ENCODE measurements around the gene HERC2.

The HERC2 gene

DNA sequence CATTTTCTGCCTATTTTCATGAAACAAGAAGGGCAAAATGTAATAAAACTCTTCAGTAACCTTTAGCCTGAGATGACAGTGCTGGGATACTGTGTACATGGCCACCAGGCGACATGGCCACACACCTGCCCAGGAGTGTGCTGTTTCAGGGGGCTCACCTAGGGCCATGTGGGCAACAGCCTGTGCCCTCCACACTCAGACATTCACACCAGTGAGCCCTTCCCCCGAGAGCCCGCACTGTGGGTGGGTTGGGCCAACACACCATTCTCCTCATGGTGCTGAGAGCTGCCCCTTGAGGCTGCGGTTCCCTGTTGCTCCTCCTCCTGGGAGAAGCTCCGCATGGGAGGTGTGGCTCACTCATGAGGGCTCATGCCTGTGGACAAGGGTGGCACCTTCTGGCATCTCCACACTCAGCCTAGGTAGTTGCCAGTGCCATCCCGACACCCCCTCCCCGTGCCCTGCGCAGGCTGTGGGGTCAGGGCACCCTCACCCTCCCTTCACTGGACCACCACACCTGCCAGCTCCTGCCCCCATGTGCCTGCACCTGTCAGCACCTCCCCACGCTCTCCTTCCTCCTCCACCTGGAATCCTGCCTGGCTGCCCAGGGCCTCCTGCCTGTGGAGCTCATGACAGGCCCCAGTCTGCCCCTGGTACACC is 242.5 kb downstream of the HERC2 start:
- TF ChIP-seq CTCF (IDR thresholded peaks at IDR 0.05) (no peak), ZFX (IDR thresholded peaks at IDR 0.05; ENCODE audit: borderline replicate concordance) (no peak)

GRCh38 chr15:28078191-28078719 is 243.7 kb downstream of the HERC2 start:
- TF ChIP-seq CTCF (IDR thresholded peaks at IDR 0.05) (no peak), ZFX (IDR thresholded peaks at IDR 0.05; ENCODE audit: borderline replicate concordance) (no peak)
- H3K27ac ChIP-seq: no peak overlapping the region

More for the DNA sequence above, 242.5 kb downstream of the HERC2 start:
- H3K27ac ChIP-seq: no peak overlapping the region

DNA sequence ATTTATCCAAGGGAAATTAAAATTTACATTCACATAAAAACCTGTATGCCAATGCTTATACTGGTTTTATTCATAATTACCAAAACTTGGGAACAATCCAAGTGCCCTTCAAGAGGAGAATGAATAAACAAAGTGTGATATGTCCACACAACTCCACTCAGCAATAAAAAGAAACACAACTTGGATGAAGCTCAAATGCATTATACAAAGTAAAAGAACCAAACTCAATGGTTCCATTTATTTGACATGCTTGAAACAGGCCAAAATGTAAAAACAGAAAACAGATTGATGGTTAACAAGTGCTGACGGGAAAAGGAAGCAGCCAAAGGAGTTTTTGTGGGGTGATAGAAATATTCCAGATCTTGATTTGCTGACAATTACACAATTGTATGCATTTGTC is 246.4 kb downstream of the HERC2 start:
- no peak overlapping the region for H3K27ac ChIP-seq
- TF ChIP-seq ZFX (IDR thresholded peaks at IDR 0.05; ENCODE audit: borderline replicate concordance): no peak
- no peak for TF ChIP-seq CTCF (IDR thresholded peaks at IDR 0.05)

DNA sequence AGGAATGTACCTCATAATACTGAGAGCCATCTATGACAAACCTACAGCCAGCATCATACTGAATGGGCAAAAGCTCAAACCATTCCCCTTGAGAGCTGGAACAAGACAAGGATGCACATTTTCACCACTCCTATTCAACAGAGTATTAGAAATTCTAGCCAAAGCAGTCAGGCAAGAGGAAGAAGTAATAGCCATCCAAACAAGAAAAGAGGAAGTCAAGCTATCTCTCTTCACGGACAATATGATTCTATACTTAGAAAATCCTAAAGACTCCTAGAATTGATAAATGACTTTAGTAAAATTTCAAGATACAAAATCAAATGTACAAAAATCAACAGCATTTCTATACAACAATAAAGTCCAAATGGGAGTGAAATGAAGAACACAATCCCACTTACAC is 253.0 kb downstream of the HERC2 start:
- TF ChIP-seq CTCF (IDR thresholded peaks at IDR 0.05): no peak

DNA sequence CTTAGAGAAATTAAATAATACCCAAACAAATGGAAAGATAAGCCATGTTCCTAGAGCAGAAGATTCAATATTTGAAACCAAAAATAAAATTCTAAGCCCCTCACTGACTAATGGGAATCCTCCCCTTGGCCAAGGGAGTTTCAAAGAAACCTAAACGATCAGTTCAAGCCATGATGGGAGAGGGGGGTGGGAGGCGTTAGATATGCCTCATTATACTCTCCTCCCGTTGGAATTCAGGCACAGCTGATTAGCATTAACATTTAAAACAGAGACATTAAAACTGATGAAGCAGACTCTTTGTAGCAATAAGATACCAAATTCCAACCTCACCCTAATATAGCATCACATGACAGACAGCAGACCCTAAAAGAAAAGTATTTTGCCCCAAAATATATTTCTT is 255.7 kb downstream of the HERC2 start:
- TF ChIP-seq ZFX (IDR thresholded peaks at IDR 0.05; ENCODE audit: borderline replicate concordance) (no peak), CTCF (IDR thresholded peaks at IDR 0.05) (no peak)

More for the DNA sequence above, 253.0 kb downstream of the HERC2 start:
- no peak overlapping the region for H3K27ac ChIP-seq

More for the DNA sequence above, 255.7 kb downstream of the HERC2 start:
- no peak overlapping the region for H3K27ac ChIP-seq
